Mesenchymal stem cell (in vitro differentiated cells and primary cell): Measurements from ENCODE around the gene SKA1.

ENCODE experiments used
- DNase-seq: peaks from one replicate; pipeline ENCODE4 v3.0.0-alpha.2; 2013
- H2AFZ ChIP-seq: one replicate; pipeline ENCODE4 v1.6.1; 2013; ENCODE audit warnings: low read depth, mild to moderate bottlenecking, control low read depth, inconsistent platforms, low read length, moderate library complexity
- H2AK5ac ChIP-seq: 2 replicates; pipeline ENCODE4 v1.6.1; 2013; ENCODE audit warnings: low read length, moderate library complexity, mild to moderate bottlenecking, inconsistent platforms; ENCODE audit not compliant: severe bottlenecking
- H2BK120ac ChIP-seq: one replicate; pipeline ENCODE4 v1.6.1; 2013; ENCODE audit warnings: low read depth, mild to moderate bottlenecking, inconsistent platforms, low read length, moderate library complexity
- H2BK12ac ChIP-seq, 2 experiments: one replicate each; pipeline ENCODE4 v1.6.1; 2013; ENCODE audit warnings: inconsistent platforms in 2 of 2, low read length in 2 of 2, mild to moderate bottlenecking in 2 of 2, moderate library complexity in 2 of 2, control low read depth in 1 of 2
- H2BK15ac ChIP-seq: one replicate; pipeline ENCODE4 v1.6.1; 2013; ENCODE audit warnings: mild to moderate bottlenecking, low read depth, inconsistent platforms; ENCODE audit not compliant: poor library complexity, severe bottlenecking
- H2BK5ac ChIP-seq: 2 replicates; pipeline ENCODE4 v1.6.1; 2013; ENCODE audit warnings: low read depth, mild to moderate bottlenecking, low read length, control low read depth, inconsistent platforms; ENCODE audit not compliant: poor library complexity, severe bottlenecking
- H3K14ac ChIP-seq, 2 experiments: one replicate each; pipeline ENCODE4 v1.6.1; 2013; ENCODE audit warnings: inconsistent platforms in 2 of 2, low read length in 2 of 2, control low read depth in 1 of 2, mild to moderate bottlenecking in 1 of 2, moderate library complexity in 1 of 2
- H3K18ac ChIP-seq, 2 experiments: one replicate each; pipeline ENCODE4 v1.6.1; 2013; ENCODE audit warnings: inconsistent platforms in 2 of 2, low read length in 2 of 2, control low read depth in 1 of 2, low read depth in 1 of 2, mild to moderate bottlenecking in 1 of 2
- H3K23ac ChIP-seq, 2 experiments: one replicate each; pipeline ENCODE4 v1.6.1; 2013; ENCODE audit warnings: inconsistent platforms in 2 of 2, low read length in 2 of 2, mild to moderate bottlenecking in 2 of 2, moderate library complexity in 2 of 2, control low read depth in 1 of 2
- H3K27ac ChIP-seq: 2 replicates; pipeline ENCODE4 v1.5.1; 2013; ENCODE audit warnings: mild to moderate bottlenecking, moderate library complexity, low read length, control low read depth, inconsistent platforms; ENCODE audit not compliant: poor library complexity, severe bottlenecking
- H3K27me3 ChIP-seq, 2 experiments: 2 replicates each; pipeline versions ENCODE4 v1.6.1 to v1.7.0; 2013; ENCODE audit warnings: low read length in 2 of 2, mild to moderate bottlenecking in 2 of 2, moderate library complexity in 2 of 2, control low read depth in 1 of 2, inconsistent platforms in 1 of 2; ENCODE audit not compliant: control insufficient read depth in 1 of 2, insufficient read depth in 1 of 2
- H3K36me3 ChIP-seq, 2 experiments: 2 replicates each; pipeline versions ENCODE4 v1.6.1 to v1.7.0; 2013; ENCODE audit warnings: low read length in 2 of 2, control low read depth in 1 of 2, inconsistent platforms in 1 of 2, low read depth in 1 of 2, mild to moderate bottlenecking in 1 of 2; ENCODE audit not compliant: insufficient read depth in 2 of 2, control insufficient read depth in 1 of 2
- H3K4ac ChIP-seq, 2 experiments: one replicate each; pipeline ENCODE4 v1.6.1; 2013; ENCODE audit warnings: inconsistent platforms in 2 of 2, low read length in 2 of 2, mild to moderate bottlenecking in 2 of 2, moderate library complexity in 2 of 2, control low read depth in 1 of 2, low read depth in 1 of 2
- H3K4me1 ChIP-seq: 2 replicates; pipeline ENCODE4 v1.6.1; 2013; ENCODE audit warnings: low read depth, low read length, control low read depth; ENCODE audit not compliant: control insufficient read depth, insufficient read depth
- H3K4me2 ChIP-seq: 2 replicates; pipeline ENCODE4 v1.6.1; 2013; ENCODE audit warnings: low read length, mild to moderate bottlenecking, inconsistent platforms; ENCODE audit not compliant: poor library complexity, severe bottlenecking
- H3K4me3 ChIP-seq, 2 experiments: 2 replicates each; pipeline versions ENCODE4 v1.5.1 to v1.7.0; 2013; ENCODE audit warnings: low read length in 2 of 2, mild to moderate bottlenecking in 2 of 2, control low read depth in 1 of 2, low read depth in 1 of 2; ENCODE audit not compliant: insufficient read depth in 1 of 2
- H3K79me1 ChIP-seq: replicated peaks from 2 replicates; pipeline ENCODE4 v1.6.1; 2013; ENCODE audit warnings: mild to moderate bottlenecking, control low read depth, low read length, inconsistent platforms; ENCODE audit not compliant: poor library complexity, severe bottlenecking
- H3K9ac ChIP-seq: 2 replicates; pipeline ENCODE4 v1.7.0; 2013; ENCODE audit warnings: mild to moderate bottlenecking, low read length, moderate library complexity
- H3K9me3 ChIP-seq: 2 replicates; pipeline ENCODE4 v1.7.0; 2013; ENCODE audit warnings: mild to moderate bottlenecking, low read length; ENCODE audit not compliant: control insufficient read depth
- H4K8ac ChIP-seq: one replicate; pipeline ENCODE4 v1.6.1; 2013; ENCODE audit warnings: inconsistent platforms, mild to moderate bottlenecking, low read length, moderate library complexity
- H4K91ac ChIP-seq: one replicate; pipeline ENCODE4 v1.6.1; 2013; ENCODE audit warnings: mild to moderate bottlenecking, low read length, inconsistent platforms
- WGBS: methylation state at CpG from one replicate; pipeline ENCODE4 v1.1.7; 2013; ENCODE audit warnings: mixed read lengths; 5-methylcytosine and 5-hydroxymethylcytosine counted together

Gene SKA1

DNA sequence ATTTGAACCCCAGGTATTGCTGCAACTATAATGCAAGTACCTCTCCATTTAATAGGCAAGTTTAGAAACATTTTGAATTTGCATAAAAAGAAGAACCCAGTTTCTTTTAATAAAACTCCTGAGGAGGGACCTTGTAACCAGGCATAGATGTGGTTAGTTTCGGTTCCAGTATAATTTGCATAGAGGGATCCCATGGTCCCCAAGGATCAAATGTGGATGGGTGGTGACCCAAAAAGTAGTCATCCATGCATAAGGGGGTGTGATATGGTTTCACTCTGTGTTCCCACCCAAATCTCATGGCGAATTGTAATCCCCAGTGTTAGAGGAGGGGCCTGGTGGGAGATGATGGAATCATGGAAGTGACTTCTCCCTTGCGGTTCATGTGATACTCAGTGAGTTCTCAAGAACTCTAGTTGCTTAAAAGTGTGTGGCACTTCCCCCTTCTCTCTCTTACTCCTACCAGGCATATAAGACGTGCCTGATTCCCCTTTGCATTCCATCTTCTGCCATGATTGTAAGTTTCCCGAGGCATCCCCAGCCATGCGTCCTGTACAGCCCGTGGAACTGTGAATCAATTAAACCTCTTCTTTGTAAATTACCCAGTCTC, 40.2 kb upstream of the SKA1 start:
- no peaks in the 10 kb centered on the region for H3K4me1 ChIP-seq
- no peak overlapping the region for H2BK5ac ChIP-seq
- no peak overlapping the region for H2BK12ac ChIP-seq
- no peak overlapping the region for H4K91ac ChIP-seq
- no peak overlapping the region for H2BK15ac ChIP-seq
- H3K36me3 ChIP-seq = no peaks in the 10 kb centered on the region
- H3K9me3 ChIP-seq = no peaks in the 10 kb centered on the region
- H2AK5ac ChIP-seq = no peak overlapping the region
- no peak overlapping the region for H3K27ac ChIP-seq
- no peak for DNase-seq
- H3K4me2 ChIP-seq = no peak overlapping the region
- peaks cover 0 to 31% of the 10 kb centered on the region in 2 experiments for H3K27me3 ChIP-seq
- no peak overlapping the region for H3K23ac ChIP-seq
- H2BK120ac ChIP-seq = no peak overlapping the region
- no peak overlapping the region for H3K18ac ChIP-seq
- H2AFZ ChIP-seq = no peak overlapping the region
- no peak overlapping the region for H3K4ac ChIP-seq
- no peaks in the 10 kb centered on the region for H3K79me1 ChIP-seq
- 76% methylated on average over 7 of the region's 7 CpGs for WGBS
- H4K8ac ChIP-seq = no peak overlapping the region
- no peak overlapping the region for H3K14ac ChIP-seq
- no peak overlapping the region for H3K9ac ChIP-seq
- no peak overlapping the region for H3K4me3 ChIP-seq

DNA sequence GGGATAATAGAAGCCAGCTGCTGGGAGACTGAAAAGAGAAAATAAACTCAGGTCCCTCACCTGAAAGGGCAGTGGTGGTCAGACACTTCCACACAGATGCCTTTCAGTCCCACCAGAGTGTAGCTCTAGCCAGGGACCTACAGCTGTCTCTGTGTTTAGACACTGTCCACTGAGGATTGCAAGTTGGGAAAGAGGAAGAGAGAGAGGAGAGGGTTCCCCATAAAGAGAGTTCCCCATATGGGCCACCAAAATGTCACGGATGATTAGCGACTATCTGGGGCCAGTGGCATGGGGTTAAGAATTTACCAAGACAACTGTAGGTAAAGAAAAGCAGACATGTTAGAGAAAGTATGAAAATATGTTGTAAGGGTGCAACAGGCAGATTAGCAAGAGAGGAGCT, 36.7 kb upstream of the SKA1 start:
- no peak overlapping the region for H2BK12ac ChIP-seq
- no peaks in the 10 kb centered on the region for H3K79me1 ChIP-seq
- no peaks in the 10 kb centered on the region for H3K4me1 ChIP-seq
- H2AK5ac ChIP-seq = no peak overlapping the region
- H3K9me3 ChIP-seq = no peaks in the 10 kb centered on the region
- H3K9ac ChIP-seq = no peak overlapping the region
- no peak overlapping the region for H2BK120ac ChIP-seq
- no peak overlapping the region for H3K27ac ChIP-seq
- H2BK15ac ChIP-seq = no peak overlapping the region
- no peak overlapping the region for H3K4me2 ChIP-seq
- H2BK5ac ChIP-seq = no peak overlapping the region
- DNase-seq = no peak
- no peak overlapping the region for H4K91ac ChIP-seq
- peaks cover 0 to 25% of the 10 kb centered on the region in 2 experiments for H3K27me3 ChIP-seq
- H3K18ac ChIP-seq = no peak overlapping the region
- no peak overlapping the region for H3K4me3 ChIP-seq
- no peak overlapping the region for H4K8ac ChIP-seq
- no peaks in the 10 kb centered on the region for H3K36me3 ChIP-seq
- H3K14ac ChIP-seq = no peak overlapping the region
- H3K23ac ChIP-seq = no peak overlapping the region
- H3K4ac ChIP-seq = no peak overlapping the region
- WGBS = 79% methylated on average over 2 of the region's 2 CpGs
- no peak overlapping the region for H2AFZ ChIP-seq

DNA sequence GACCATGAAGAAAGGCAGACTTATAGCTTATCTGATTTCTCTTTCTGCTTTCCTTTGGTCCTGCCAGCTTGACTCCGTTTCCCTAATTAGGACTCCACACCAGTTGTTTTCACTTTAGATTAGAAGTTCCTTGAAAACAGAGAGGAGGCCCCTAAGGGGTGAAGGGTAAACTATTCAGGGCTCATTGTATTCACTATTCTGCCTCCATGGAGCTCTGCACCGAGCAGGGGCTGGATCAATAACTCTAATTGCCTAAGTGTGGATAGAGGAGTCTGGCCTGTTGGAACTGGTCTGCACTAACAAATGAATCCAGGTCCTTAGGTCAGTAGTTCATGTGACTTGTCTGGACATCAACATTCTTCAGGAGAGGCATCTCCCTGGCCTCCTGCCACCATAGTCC, 36.1 kb upstream of the SKA1 start:
- H3K4me2 ChIP-seq = peak overlapping the region; percentile 1
- no peak overlapping the region for H3K14ac ChIP-seq
- no peaks in the 10 kb centered on the region for H3K4me1 ChIP-seq
- WGBS = 46% methylated on average over 1 of the region's 2 CpGs
- H2BK5ac ChIP-seq = no peak overlapping the region
- no peak overlapping the region for H3K4ac ChIP-seq
- H3K36me3 ChIP-seq = no peaks in the 10 kb centered on the region
- H2BK15ac ChIP-seq = no peak overlapping the region
- H3K9me3 ChIP-seq = no peaks in the 10 kb centered on the region
- H3K9ac ChIP-seq = no peak overlapping the region
- no peak for DNase-seq
- peaks cover 0 to 25% of the 10 kb centered on the region in 2 experiments for H3K27me3 ChIP-seq
- no peak overlapping the region for H2AK5ac ChIP-seq
- no peak overlapping the region for H3K4me3 ChIP-seq
- H4K91ac ChIP-seq = no peak overlapping the region
- H2BK12ac ChIP-seq = no peak overlapping the region
- no peak overlapping the region for H4K8ac ChIP-seq
- no peak overlapping the region for H2BK120ac ChIP-seq
- no peak overlapping the region for H3K23ac ChIP-seq
- H3K27ac ChIP-seq = no peak overlapping the region
- no peaks in the 10 kb centered on the region for H3K79me1 ChIP-seq
- H2AFZ ChIP-seq = no peak overlapping the region
- H3K18ac ChIP-seq = no peak overlapping the region

DNA sequence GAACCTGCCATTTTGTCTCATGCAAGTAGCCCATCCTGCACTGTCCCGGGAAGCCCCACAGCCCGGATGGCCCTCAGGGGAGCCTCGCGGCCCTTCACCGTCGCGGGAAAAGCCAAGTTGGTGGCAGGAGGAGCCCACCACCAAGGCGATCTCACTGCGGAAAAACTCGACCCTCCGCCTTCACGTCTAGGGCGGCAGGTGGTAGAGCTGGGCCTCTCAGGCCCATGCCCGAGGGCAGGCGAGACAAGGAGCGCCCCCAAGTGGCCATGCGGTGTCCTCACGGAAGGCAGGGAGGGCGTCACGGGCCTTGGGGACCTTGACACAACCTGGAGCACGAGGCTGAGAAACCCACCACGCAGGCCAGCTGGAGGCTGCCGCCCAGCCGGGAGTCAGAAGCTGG, 34.8 kb upstream of the SKA1 start:
- Histone ChIP-seq H4K91ac (no peak overlapping the region), H3K27me3 (peaks cover 0 to 25% of the 10 kb centered on the region in 2 experiments), H2AK5ac (no peak overlapping the region), H4K8ac (no peak overlapping the region), H3K36me3 (no peaks in the 10 kb centered on the region), H3K27ac (no peak overlapping the region), H2BK5ac (no peak overlapping the region), H2BK15ac (no peak overlapping the region), H3K79me1 (no peaks in the 10 kb centered on the region), H3K9ac (no peak overlapping the region), H3K14ac (no peak overlapping the region), H2AFZ (no peak overlapping the region), H3K9me3 (no peaks in the 10 kb centered on the region), H3K4me2 (no peak overlapping the region), H2BK120ac (no peak overlapping the region), H3K4me3 (no peak overlapping the region), H3K23ac (no peak overlapping the region), H3K4me1 (no peaks in the 10 kb centered on the region), H3K4ac (no peak overlapping the region), H2BK12ac (no peak overlapping the region), H3K18ac (no peak overlapping the region)
- DNase-seq = no peak
- 92% methylated on average over 24 of the region's 24 CpGs for WGBS
